Measurements from ENCODE around the gene MRPS9.

Gene MRPS9

DNA sequence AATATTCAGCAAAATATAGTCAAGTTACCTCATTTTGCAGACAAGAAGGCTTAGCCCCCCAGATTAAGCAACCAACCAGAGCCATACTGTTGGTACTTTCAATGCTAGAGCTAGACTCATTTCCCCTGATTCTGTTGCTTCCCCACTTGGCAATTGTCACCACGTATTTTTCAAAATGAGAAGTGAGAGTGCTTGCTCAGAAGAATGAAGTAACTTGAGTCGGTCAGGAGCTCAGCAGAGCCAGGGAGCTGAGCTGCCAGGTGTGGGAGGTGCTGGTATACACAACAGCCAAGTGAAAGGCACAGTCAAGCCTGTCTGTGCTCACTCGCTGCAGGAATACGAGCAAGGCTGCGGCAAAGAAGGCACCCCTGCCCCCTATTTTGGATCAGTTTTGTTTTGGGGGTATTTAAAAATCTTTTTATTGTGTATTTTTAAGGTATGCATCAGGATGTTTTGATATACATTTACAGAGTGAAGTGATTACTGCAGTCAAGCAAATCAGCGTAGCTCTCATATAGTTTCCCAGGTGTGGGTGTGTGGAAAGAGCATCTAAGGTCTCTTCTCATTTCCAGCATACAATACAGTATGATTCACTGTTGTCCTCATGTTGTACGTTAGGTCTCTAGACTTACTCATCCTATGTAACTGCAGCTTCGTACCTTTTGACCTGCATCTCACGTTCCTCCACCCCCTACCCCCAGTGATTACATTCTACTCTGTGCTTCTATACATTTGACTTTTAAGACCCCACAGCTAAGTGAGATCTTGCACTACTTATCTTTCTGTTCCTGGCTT is 62.4 kb downstream of the MRPS9 start:
- no peak overlapping the region for H3K27ac ChIP-seq (ENCODE audit: low read depth, low read length)
- H3K36me3 ChIP-seq (ENCODE audit: control insufficient read depth in 1 of 2, insufficient read depth in 2 of 2, low read length in 2 of 2), result peaks cover 16 to 42% of the 10 kb centered on the region in 2 donors
- H3K9ac ChIP-seq (ENCODE audit: low read depth in 1 of 2, low read length in 2 of 2), result no peak overlapping the region
- H3K27me3 ChIP-seq (ENCODE audit: control insufficient read depth in 1 of 2, insufficient read depth in 2 of 2, low read length in 2 of 2), result no peaks in the 10 kb centered on the region
- no peaks in the 10 kb centered on the region for H3K4me1 ChIP-seq (ENCODE audit: control insufficient read depth in 1 of 2, insufficient read depth in 2 of 2, low read length in 2 of 2)
- H3K4me3 ChIP-seq (ENCODE audit: low read depth in 1 of 2, low read length in 2 of 2), result no peak overlapping the region
- H3K9me3 ChIP-seq (ENCODE audit: control insufficient read depth in 1 of 2, low read length in 2 of 2), result no peaks in the 10 kb centered on the region

DNA sequence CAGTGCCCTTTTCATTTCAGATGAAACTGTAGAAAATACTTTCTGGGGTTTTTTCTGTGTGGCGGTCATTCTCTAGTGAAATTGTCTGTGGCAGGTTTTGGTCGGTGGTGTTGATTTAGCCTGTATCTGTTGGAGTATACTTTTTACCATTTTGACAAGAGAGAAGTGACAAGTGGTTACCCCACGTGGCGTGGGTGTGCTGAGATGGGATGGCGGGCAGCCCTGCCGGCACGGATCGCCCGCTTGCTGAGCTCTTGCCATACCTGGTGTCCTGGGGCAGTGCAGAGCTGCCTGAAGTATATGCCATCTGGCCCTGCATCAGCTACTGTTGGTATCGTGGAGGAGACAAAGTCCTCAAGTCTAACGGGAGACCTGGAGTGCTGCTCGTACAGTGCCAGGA is 64.1 kb downstream of the MRPS9 start:
- no peak overlapping the region for H3K4me3 ChIP-seq (ENCODE audit: low read depth in 1 of 2, low read length in 2 of 2)
- H3K36me3 ChIP-seq (ENCODE audit: control insufficient read depth in 1 of 2, insufficient read depth in 2 of 2, low read length in 2 of 2), result peaks cover 13 to 39% of the 10 kb centered on the region in 2 donors
- no peak overlapping the region for H3K27ac ChIP-seq (ENCODE audit: low read depth, low read length)
- no peaks in the 10 kb centered on the region for H3K4me1 ChIP-seq (ENCODE audit: control insufficient read depth in 1 of 2, insufficient read depth in 2 of 2, low read length in 2 of 2)
- no peaks in the 10 kb centered on the region for H3K9me3 ChIP-seq (ENCODE audit: control insufficient read depth in 1 of 2, low read length in 2 of 2)
- no peak overlapping the region for H3K9ac ChIP-seq (ENCODE audit: low read depth in 1 of 2, low read length in 2 of 2)
- no peaks in the 10 kb centered on the region for H3K27me3 ChIP-seq (ENCODE audit: control insufficient read depth in 1 of 2, insufficient read depth in 2 of 2, low read length in 2 of 2)

GRCh38 chr2:105102963-105103421 is 65.1 kb downstream of the MRPS9 start:
- Histone ChIP-seq H3K4me3 (ENCODE audit: low read depth in 1 of 2, low read length in 2 of 2) (no peak overlapping the region), H3K36me3 (ENCODE audit: control insufficient read depth in 1 of 2, insufficient read depth in 2 of 2, low read length in 2 of 2) (peaks cover 11 to 31% of the 10 kb centered on the region in 2 donors), H3K9ac (ENCODE audit: low read depth in 1 of 2, low read length in 2 of 2) (no peak overlapping the region), H3K27ac (ENCODE audit: low read depth, low read length) (no peak overlapping the region), H3K4me1 (ENCODE audit: control insufficient read depth in 1 of 2, insufficient read depth in 2 of 2, low read length in 2 of 2) (no peaks in the 10 kb centered on the region), H3K9me3 (ENCODE audit: control insufficient read depth in 1 of 2, low read length in 2 of 2) (no peaks in the 10 kb centered on the region), H3K27me3 (ENCODE audit: control insufficient read depth in 1 of 2, insufficient read depth in 2 of 2, low read length in 2 of 2) (no peaks in the 10 kb centered on the region)

- Histone ChIP-seq H3K9me3 (ENCODE audit: control insufficient read depth in 1 of 2, low read length in 2 of 2) (no peaks in the 10 kb centered on the region), H3K27ac (ENCODE audit: low read depth, low read length) (no peak overlapping the region), H3K9ac (ENCODE audit: low read depth in 1 of 2, low read length in 2 of 2) (no peak overlapping the region), H3K27me3 (ENCODE audit: control insufficient read depth in 1 of 2, insufficient read depth in 2 of 2, low read length in 2 of 2) (no peaks in the 10 kb centered on the region), H3K36me3 (ENCODE audit: control insufficient read depth in 1 of 2, insufficient read depth in 2 of 2, low read length in 2 of 2) (peaks cover 11 to 26% of the 10 kb centered on the region in 2 donors), H3K4me1 (ENCODE audit: control insufficient read depth in 1 of 2, insufficient read depth in 2 of 2, low read length in 2 of 2) (no peaks in the 10 kb centered on the region), H3K4me3 (ENCODE audit: low read depth in 1 of 2, low read length in 2 of 2) (no peak overlapping the region)
These were observed 65.6 kb downstream of the MRPS9 start for GRCh38 chr2:105103481-105103880.

DNA sequence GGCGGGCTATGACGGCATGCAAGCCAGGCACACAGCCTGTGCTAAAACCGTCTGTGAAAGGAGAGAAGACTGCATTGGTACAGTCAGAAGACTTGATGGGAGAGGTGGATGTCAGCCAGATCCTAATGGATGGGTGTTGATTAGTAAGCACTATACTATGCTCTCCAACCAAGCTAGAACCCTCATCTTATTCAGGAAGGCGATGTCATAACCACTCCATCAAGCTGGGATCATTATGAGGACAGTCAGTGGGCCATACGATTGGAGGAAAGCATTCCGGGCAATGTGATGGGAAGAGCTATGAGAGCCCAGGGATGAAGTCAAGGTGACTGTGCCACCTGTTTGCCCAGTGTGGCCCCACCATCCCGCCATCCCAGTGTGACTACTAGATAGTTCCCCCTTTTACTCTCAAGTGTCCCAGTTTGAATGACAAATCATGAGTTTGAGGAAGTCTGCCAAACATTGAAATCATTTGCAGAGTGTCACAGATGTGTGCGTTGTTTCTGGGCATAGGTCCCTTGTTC is 66.4 kb downstream of the MRPS9 start:
- Histone ChIP-seq H3K4me1 (ENCODE audit: control insufficient read depth in 1 of 2, insufficient read depth in 2 of 2, low read length in 2 of 2) (no peaks in the 10 kb centered on the region), H3K9me3 (ENCODE audit: control insufficient read depth in 1 of 2, low read length in 2 of 2) (no peaks in the 10 kb centered on the region), H3K4me3 (ENCODE audit: low read depth in 1 of 2, low read length in 2 of 2) (no peak overlapping the region), H3K9ac (ENCODE audit: low read depth in 1 of 2, low read length in 2 of 2) (no peak overlapping the region), H3K27ac (ENCODE audit: low read depth, low read length) (no peak overlapping the region), H3K27me3 (ENCODE audit: control insufficient read depth in 1 of 2, insufficient read depth in 2 of 2, low read length in 2 of 2) (no peaks in the 10 kb centered on the region), H3K36me3 (ENCODE audit: control insufficient read depth in 1 of 2, insufficient read depth in 2 of 2, low read length in 2 of 2) (peaks cover 11 to 20% of the 10 kb centered on the region in 2 donors)

DNA sequence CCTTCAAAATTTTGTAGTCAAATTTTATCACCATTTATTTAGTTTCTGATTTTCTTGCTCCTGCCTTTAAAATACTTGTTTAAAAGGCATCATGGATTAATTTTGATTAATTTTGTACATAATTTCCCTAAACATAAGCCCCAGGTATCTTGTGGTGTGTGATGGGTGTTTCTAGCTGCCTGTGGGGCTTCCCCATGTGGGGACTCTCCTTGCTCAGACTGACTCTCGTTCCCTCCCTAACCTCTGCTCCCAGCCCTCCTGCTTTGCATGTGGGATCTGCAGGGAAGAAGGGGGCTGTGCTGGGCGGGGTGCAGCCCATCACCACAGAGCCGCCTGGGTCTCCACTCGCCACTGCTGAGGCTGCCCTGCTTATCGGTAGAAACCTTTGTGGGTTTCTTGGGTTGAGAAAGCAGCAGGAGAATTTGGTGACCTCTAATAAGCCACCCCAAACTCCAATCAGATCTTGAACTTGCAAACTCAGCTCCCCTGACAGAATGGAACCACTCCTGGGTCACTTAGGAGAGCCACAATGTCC is 72.5 kb downstream of the MRPS9 start:
- H3K4me3 ChIP-seq (ENCODE audit: low read depth in 1 of 2, low read length in 2 of 2), result no peak overlapping the region
- H3K36me3 ChIP-seq (ENCODE audit: control insufficient read depth in 1 of 2, insufficient read depth in 2 of 2, low read length in 2 of 2), result no peaks in the 10 kb centered on the region
- no peaks in the 10 kb centered on the region for H3K27me3 ChIP-seq (ENCODE audit: control insufficient read depth in 1 of 2, insufficient read depth in 2 of 2, low read length in 2 of 2)
- H3K4me1 ChIP-seq (ENCODE audit: control insufficient read depth in 1 of 2, insufficient read depth in 2 of 2, low read length in 2 of 2), result no peaks in the 10 kb centered on the region
- H3K9ac ChIP-seq (ENCODE audit: low read depth in 1 of 2, low read length in 2 of 2), result no peak overlapping the region
- no peaks in the 10 kb centered on the region for H3K9me3 ChIP-seq (ENCODE audit: control insufficient read depth in 1 of 2, low read length in 2 of 2)
- H3K27ac ChIP-seq (ENCODE audit: low read depth, low read length), result no peak overlapping the region

- Histone ChIP-seq H3K27me3 (ENCODE audit: control insufficient read depth in 1 of 2, insufficient read depth in 2 of 2, low read length in 2 of 2) (no peaks in the 10 kb centered on the region), H3K4me1 (ENCODE audit: control insufficient read depth in 1 of 2, insufficient read depth in 2 of 2, low read length in 2 of 2) (no peaks in the 10 kb centered on the region), H3K9ac (ENCODE audit: low read depth in 1 of 2, low read length in 2 of 2) (no peak overlapping the region), H3K4me3 (ENCODE audit: low read depth in 1 of 2, low read length in 2 of 2) (no peak overlapping the region), H3K36me3 (ENCODE audit: control insufficient read depth in 1 of 2, insufficient read depth in 2 of 2, low read length in 2 of 2) (no peaks in the 10 kb centered on the region), H3K9me3 (ENCODE audit: control insufficient read depth in 1 of 2, low read length in 2 of 2) (no peaks in the 10 kb centered on the region), H3K27ac (ENCODE audit: low read depth, low read length) (no peak overlapping the region)
These were observed 73.7 kb downstream of the MRPS9 start for GRCh38 chr2:105111365-105112150.

- no peak overlapping the region for H3K27ac ChIP-seq (ENCODE audit: low read depth, low read length)
- no peaks in the 10 kb centered on the region for H3K36me3 ChIP-seq (ENCODE audit: control insufficient read depth in 1 of 2, insufficient read depth in 2 of 2, low read length in 2 of 2)
- H3K9me3 ChIP-seq (ENCODE audit: control insufficient read depth in 1 of 2, low read length in 2 of 2), result no peaks in the 10 kb centered on the region
- no peak overlapping the region for H3K9ac ChIP-seq (ENCODE audit: low read depth in 1 of 2, low read length in 2 of 2)
- no peaks in the 10 kb centered on the region for H3K27me3 ChIP-seq (ENCODE audit: control insufficient read depth in 1 of 2, insufficient read depth in 2 of 2, low read length in 2 of 2)
- H3K4me3 ChIP-seq (ENCODE audit: low read depth in 1 of 2, low read length in 2 of 2), result no peak overlapping the region
- no peaks in the 10 kb centered on the region for H3K4me1 ChIP-seq (ENCODE audit: control insufficient read depth in 1 of 2, insufficient read depth in 2 of 2, low read length in 2 of 2)
These were observed 74.5 kb downstream of the MRPS9 start for GRCh38 chr2:105112345-105112744.

DNA sequence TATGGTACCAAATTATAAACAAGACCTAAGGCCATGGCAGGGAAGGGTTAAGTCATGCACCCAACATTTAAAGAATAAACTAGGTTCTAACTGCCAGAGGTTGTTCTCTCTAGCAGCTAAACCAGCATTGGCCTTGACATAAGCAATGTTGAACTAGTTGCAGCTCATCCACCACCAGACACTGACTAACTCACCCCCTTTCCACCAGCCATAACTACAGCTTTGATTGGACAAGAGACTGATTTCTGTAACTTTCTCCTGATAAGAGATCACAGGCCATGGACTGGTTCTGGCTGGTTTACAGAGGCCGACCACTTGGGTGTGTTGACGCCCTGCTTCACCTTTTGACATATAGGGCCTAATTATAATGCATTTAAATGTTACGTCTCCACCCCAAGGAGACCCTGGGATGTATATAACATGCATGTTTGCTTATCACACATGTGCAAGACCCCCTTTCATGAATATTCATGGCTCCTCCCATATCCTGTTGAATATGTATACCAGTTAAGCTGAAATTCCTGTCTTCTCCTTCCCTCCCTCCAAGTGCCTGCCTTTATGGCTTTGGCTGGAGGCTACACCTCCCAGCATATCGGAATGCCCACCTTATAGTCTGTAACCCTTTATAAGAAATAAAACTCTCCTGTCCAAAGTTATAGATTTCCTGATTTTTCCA is 75.9 kb downstream of the MRPS9 start:
- Histone ChIP-seq H3K9ac (ENCODE audit: low read depth in 1 of 2, low read length in 2 of 2) (no peak overlapping the region), H3K9me3 (ENCODE audit: control insufficient read depth in 1 of 2, low read length in 2 of 2) (no peaks in the 10 kb centered on the region)

More for the DNA sequence above, 75.9 kb downstream of the MRPS9 start:
- no peaks in the 10 kb centered on the region for H3K36me3 ChIP-seq (ENCODE audit: control insufficient read depth in 1 of 2, insufficient read depth in 2 of 2, low read length in 2 of 2)
- no peak overlapping the region for H3K27ac ChIP-seq (ENCODE audit: low read depth, low read length)
- H3K27me3 ChIP-seq (ENCODE audit: control insufficient read depth in 1 of 2, insufficient read depth in 2 of 2, low read length in 2 of 2), result no peaks in the 10 kb centered on the region
- H3K4me3 ChIP-seq (ENCODE audit: low read depth in 1 of 2, low read length in 2 of 2), result no peak overlapping the region
- no peaks in the 10 kb centered on the region for H3K4me1 ChIP-seq (ENCODE audit: control insufficient read depth in 1 of 2, insufficient read depth in 2 of 2, low read length in 2 of 2)
